Activated naive CD8-positive, alpha-beta T cell treated with anti-CD3 and anti-CD28 coated beads for 36 hours (primary cell): Measurements from ENCODE around the gene TRA2A. TPM values are rescaled to one million over a fixed set of nuclear protein-coding genes. Genes with fewer than 3 reads are reported as not detected.
A peak's percentile ranks its signal among the peaks of the same experiment; 100 is the strongest.

Experiments
- DNase-seq: peaks from one replicate; pipeline ENCODE4 v3.0.0; 2021
- H3K27ac Mint-ChIP-seq: one replicate; pipeline ENCODE4 v1.8.0; 2022; ENCODE audit warnings: mild to moderate bottlenecking, moderate library complexity, mixed read lengths
- H3K27me3 Mint-ChIP-seq: one replicate; pipeline ENCODE4 v1.8.0; 2022; ENCODE audit warnings: mild to moderate bottlenecking, mixed read lengths
- H3K36me3 Mint-ChIP-seq: one replicate; pipeline ENCODE4 v1.8.0; 2021; ENCODE audit warnings: mild to moderate bottlenecking, mixed read lengths
- H3K4me1 Mint-ChIP-seq: one replicate; pipeline ENCODE4 v1.8.0; 2021; ENCODE audit warnings: mixed read lengths
- H3K4me3 Mint-ChIP-seq: one replicate; pipeline ENCODE4 v1.8.0; 2022; ENCODE audit warnings: mild to moderate bottlenecking, moderate library complexity, mixed read lengths
- H3K9me3 Mint-ChIP-seq: one replicate; pipeline ENCODE4 v1.8.0; 2022; ENCODE audit warnings: mixed read lengths
- total RNA-seq, 2 experiments: library from RNA; stranded (reverse); gene quantifications; one replicate each; pipeline ENCODE4 v1.2.3, GENCODE V29; 2021

The TRA2A gene
- total RNA-seq = 100 to 1,000 TPM; 102 to 104 TPM

DNA sequence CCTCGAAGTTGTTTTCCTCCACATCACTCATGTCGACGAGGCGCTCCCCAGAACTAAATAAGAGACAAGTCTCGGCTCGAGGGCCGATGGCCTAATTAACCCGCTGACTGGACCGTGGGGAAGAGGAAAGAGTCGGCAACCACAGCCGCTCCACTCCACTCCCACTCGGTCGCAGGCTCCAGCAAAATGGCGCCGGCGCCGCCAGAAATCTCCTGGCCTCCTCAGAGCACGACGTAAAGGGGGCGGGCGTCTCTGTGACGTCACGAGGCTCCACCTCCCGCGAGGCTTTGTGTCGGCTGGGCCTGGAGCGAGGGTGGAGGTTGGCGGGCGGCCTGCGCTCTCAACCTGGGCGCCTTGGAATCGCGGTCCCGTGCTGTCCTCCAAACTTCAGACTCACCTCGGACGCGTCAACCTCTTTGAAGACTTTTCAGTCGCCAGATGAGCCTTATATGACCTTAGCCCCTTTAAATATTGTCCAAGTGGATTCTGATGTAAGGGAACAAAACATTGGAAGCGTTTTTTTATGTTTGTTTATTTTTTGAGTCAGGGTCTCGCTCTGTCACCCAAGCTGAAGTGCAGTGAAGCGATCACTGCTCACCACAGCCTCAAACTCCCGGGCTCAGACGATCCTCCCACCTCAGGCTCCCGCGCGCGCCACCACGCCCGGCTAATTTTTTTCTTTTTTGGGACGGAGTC lies at the start of gene TRA2A:
TSS of gene TRA2A (minus strand) at position 188 of the 696 bp plus-strand sequence. CDS start at position 31, 157 bp downstream.
- H3K27me3 Mint-ChIP-seq = no peaks in the 10 kb centered on the region

DNA sequence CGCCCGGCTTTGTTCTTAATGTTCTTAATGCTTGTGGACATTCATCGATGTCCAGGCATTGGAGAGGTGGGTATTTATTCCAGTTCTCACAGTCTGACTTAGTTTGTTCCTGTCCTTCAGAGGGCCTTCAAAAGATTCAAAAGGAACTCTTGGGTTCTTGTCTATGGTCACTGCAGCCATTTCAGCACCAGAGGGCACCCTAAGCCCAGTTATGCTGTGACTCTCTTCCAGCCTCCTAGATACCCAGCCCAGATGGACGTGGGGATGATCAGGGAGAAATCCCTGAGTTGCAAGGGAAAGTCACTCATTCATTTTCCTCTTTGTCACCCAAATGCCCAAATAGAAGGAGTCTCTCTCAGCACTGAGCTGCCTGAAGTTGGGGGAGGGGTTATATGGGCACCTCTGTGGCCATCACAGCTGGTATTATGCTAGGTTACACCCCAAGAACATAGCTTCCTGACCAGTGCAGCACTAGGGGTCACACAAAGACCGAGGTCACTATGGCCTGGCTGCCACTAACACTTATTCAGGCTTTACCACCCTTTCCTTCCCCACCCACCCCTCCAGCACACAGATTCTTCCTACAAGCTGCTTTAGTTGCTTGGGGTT lies 38.9 kb upstream of the TRA2A start:
- H3K36me3 Mint-ChIP-seq = no peaks in the 10 kb centered on the region
- peaks cover 1% of the 10 kb centered on the region for H3K4me1 Mint-ChIP-seq
- H3K27ac Mint-ChIP-seq = no peak overlapping the region
- no peaks in the 10 kb centered on the region for H3K9me3 Mint-ChIP-seq
- DNase-seq = peak; percentile 57
- peaks cover 13% of the 10 kb centered on the region for H3K27me3 Mint-ChIP-seq
- H3K4me3 Mint-ChIP-seq = no peak overlapping the region

More for the DNA sequence above, at the start of gene TRA2A:
- peaks cover 36% of the 10 kb centered on the region for H3K4me1 Mint-ChIP-seq
- no peaks in the 10 kb centered on the region for H3K9me3 Mint-ChIP-seq
- peak within 1 kb of the TSS; percentile 100 for H3K27ac Mint-ChIP-seq
- peaks cover 20% of the 10 kb centered on the region for H3K36me3 Mint-ChIP-seq
- peak within 1 kb of the TSS; percentile 98 for H3K4me3 Mint-ChIP-seq
- DNase-seq = peak; percentile 97

DNA sequence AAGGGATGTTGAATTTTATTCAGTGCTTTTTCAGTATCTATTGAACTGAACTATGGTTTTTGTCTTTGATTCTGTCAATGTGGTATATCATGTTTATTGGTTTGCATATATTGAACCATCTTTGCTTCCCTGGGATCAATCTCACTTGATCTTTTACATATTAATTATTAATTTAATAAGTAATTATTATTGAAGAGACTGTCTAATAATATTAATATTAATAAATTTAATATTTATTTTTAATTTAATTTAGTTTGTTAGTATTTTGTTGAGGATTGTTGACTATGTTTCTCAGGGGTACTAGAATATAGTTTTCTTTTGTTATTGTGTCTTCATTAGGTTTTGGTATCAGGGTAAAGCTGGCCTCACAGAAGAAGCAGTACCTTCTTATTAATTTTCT lies 26.5 kb upstream of the TRA2A start:
- Mint-ChIP-seq H3K27ac (no peak overlapping the region), H3K4me3 (no peak overlapping the region), H3K9me3 (no peaks in the 10 kb centered on the region), H3K4me1 (no peaks in the 10 kb centered on the region), H3K27me3 (peaks cover 11% of the 10 kb centered on the region), H3K36me3 (no peaks in the 10 kb centered on the region)
- no peak for DNase-seq

DNA sequence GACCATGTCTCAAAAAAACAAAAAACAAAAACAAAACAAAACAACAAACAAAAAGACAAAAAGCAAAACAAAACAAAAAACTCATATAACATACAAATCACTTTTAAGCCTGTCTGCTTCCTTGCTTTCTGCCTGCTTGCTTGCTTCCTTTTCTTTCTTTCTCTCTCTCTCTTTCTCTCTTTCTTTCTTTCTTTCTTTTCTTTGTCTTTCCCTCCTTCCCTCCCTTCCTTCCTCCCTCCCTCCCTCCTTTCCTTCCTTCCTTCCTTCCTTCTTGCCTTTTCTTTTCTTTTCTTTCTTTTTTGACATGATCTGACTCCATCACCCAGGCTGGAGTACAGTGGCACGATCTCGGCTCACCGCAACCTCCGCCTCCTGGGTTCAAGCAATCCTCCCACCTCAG lies 15.9 kb upstream of the TRA2A start:
- Mint-ChIP-seq H3K9me3 (no peaks in the 10 kb centered on the region), H3K4me1 (peaks cover 8% of the 10 kb centered on the region), H3K27me3 (no peaks in the 10 kb centered on the region), H3K4me3 (no peak overlapping the region), H3K27ac (no peak overlapping the region), H3K36me3 (no peaks in the 10 kb centered on the region)
- DNase-seq = no peak

DNA sequence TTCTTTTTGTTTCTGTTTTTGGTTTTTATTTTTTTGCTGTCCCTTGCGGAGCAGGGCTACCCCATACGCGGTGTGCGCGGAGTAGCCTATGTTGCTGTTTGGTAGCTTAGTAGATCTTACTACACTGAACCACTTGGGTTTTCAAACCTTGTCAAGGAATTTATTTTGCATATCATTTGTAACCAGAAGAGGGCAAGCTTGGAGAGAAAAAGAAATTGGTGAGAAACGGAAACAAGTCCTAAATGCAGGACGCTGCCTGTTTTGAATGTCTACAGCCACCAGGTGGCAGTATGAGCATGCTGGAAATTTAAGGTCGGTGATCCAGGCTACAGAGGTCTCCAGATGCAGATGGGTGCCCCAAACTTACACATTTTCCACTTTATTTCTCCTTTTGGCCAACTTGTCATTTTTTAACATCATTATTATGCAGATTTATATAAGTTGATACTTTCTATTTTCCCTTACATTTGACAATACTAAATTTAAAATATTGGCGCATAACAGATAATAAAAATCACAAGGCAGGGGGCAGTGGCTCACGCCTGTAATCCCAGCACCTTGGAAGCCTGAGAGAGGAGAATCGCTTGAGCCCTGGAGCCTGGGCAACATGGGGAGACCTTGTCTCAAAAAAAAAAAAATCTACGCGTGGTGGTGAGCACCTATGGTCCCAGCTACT lies 15.3 kb upstream of the TRA2A start:
- H3K36me3 Mint-ChIP-seq = no peaks in the 10 kb centered on the region
- DNase-seq = peak; percentile 67
- no peaks in the 10 kb centered on the region for H3K27me3 Mint-ChIP-seq
- no peak overlapping the region for H3K27ac Mint-ChIP-seq
- H3K4me1 Mint-ChIP-seq = peaks cover 8% of the 10 kb centered on the region
- no peak overlapping the region for H3K4me3 Mint-ChIP-seq
- no peaks in the 10 kb centered on the region for H3K9me3 Mint-ChIP-seq

DNA sequence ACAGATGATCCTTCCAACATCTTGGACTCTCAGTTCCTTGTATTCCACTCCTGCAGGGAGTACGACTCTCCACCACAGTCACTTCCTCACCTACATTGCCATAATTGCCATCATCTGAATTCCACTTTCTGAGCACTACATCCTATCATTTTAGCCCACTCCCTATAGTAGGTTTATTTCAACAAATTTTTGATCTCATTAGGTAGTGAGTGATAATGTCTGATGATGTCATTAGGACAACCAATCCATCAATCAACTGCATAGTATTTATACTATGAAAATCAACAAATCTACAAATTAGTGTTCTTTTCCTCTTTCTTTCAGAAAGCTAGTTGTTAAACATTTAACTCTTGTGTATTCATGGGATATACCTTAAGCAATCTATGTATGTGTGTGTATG lies 13.7 kb upstream of the TRA2A start:
- Mint-ChIP-seq H3K4me1 (peaks cover 8% of the 10 kb centered on the region), H3K36me3 (no peaks in the 10 kb centered on the region), H3K4me3 (no peak overlapping the region), H3K9me3 (no peaks in the 10 kb centered on the region), H3K27ac (no peak overlapping the region), H3K27me3 (no peaks in the 10 kb centered on the region)
- DNase-seq = no peak

DNA sequence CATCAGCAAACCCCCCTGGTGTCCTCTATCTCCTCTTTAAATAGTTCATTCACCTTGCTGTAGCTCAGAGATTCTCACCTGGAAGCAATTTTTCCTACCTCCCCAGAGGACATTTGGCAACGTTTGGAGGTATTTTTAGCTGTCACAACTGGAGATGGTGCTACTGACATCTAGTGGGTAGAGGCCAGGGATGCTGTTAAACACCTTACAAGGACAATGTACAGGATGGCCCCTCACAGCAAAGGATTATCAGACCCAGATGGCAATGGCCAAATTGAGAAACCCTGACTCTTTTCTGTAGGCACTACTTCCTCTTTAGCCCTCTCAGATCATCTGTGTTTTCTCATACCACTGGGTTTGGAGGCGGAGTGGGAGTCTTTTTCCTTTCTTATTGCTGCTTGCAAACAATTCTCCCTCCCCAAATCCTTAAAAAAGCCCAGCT lies 13.2 kb upstream of the TRA2A start:
- DNase-seq = no peak
- Mint-ChIP-seq H3K36me3 (no peaks in the 10 kb centered on the region), H3K4me3 (no peak overlapping the region), H3K27me3 (no peaks in the 10 kb centered on the region), H3K9me3 (no peaks in the 10 kb centered on the region), H3K4me1 (peaks cover 11% of the 10 kb centered on the region), H3K27ac (no peak overlapping the region)

DNA sequence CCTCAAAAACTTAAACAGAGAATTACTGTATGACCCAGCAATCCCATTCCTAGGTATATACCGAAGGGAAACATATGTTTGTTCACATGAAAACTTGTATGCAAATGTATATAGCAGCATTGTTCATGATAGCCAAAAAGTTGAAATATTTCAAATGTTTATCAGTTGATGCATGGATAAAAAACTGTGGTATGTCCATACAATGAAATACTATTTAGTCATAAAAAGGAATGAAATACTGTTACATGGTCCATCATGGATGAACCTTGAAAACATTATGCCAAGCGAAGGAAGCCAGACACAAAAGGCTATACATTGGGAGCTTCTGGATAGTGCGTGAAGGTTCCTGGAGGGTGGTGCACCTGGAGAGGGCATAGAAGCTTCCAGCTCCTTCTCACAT lies 11.0 kb upstream of the TRA2A start:
- Mint-ChIP-seq H3K36me3 (no peaks in the 10 kb centered on the region), H3K4me3 (no peak overlapping the region), H3K9me3 (no peaks in the 10 kb centered on the region), H3K4me1 (peaks cover 21% of the 10 kb centered on the region), H3K27me3 (no peaks in the 10 kb centered on the region), H3K27ac (no peak overlapping the region)
- no peak for DNase-seq

DNA sequence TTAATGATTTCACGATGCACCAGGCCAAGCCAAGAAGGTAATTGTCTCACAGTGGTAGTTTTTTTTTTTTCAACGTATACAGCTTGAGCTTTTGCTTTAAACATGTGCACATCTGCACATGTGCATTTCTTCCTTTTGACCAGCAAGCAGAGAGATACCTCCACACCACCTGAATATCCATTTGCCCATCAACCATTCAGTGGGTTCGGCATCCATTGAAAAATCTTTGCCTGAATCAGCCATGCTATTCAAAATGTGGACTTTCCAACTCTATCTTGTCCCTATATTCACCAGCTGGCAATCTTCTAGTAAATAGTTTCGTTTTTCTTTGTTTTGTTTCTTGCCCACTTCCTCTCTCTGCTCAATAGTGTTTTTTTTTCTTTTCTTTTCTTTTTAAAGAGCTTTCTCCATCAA lies 7.7 kb upstream of the TRA2A start:
- Mint-ChIP-seq H3K27ac (peak overlapping the region; percentile 83), H3K4me3 (peak overlapping the region; percentile 61), H3K4me1 (peaks cover 15% of the 10 kb centered on the region), H3K9me3 (no peaks in the 10 kb centered on the region), H3K27me3 (no peaks in the 10 kb centered on the region), H3K36me3 (no peaks in the 10 kb centered on the region)
- DNase-seq = no peak

DNA sequence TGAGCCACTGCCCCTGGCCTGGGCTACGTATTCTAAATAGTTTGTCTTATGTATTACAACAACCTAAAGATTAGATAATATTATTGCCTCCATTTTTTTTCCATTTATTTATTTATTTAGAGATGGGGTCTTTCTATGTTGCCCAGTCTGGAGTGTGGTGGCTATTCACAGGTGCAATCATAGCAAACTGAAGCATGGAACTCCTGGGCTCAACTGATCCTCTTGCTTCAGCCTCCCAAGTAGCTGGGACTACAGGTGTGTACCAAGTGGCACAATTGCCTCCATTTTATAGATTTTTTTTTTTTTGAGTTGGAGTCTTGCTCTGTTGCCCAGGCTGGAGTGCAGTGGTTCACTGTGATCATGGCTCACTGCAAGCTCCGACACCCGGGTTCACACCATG lies 6.5 kb upstream of the TRA2A start:
- Mint-ChIP-seq H3K4me1 (peaks cover 14% of the 10 kb centered on the region), H3K36me3 (no peaks in the 10 kb centered on the region), H3K9me3 (no peaks in the 10 kb centered on the region), H3K27ac (no peak overlapping the region), H3K27me3 (no peaks in the 10 kb centered on the region), H3K4me3 (no peak overlapping the region)
- DNase-seq = no peak

DNA sequence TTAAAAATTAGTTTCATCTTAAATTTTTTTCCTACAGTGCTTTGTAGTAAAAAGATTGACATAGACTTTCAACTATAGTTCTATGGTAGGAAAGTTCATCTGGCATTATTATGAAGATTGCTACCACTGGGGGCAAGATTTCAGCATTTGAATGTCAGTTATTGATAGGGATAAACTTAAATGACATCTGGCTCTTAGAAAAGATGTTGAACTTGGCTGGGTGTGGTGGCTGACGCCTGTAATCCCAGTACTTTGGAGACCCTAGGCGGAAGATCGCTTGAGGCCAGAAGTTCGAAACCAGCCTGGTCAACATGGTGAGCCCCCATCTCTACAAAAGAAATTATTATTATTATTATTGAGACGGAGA lies 1.4 kb upstream of the TRA2A start:
- no peak for DNase-seq
- Mint-ChIP-seq H3K4me3 (peak overlapping the region; percentile 58), H3K9me3 (no peaks in the 10 kb centered on the region), H3K36me3 (peaks cover 20% of the 10 kb centered on the region), H3K4me1 (peaks cover 27% of the 10 kb centered on the region), H3K27ac (peak overlapping the region; percentile 100), H3K27me3 (no peaks in the 10 kb centered on the region)

DNA sequence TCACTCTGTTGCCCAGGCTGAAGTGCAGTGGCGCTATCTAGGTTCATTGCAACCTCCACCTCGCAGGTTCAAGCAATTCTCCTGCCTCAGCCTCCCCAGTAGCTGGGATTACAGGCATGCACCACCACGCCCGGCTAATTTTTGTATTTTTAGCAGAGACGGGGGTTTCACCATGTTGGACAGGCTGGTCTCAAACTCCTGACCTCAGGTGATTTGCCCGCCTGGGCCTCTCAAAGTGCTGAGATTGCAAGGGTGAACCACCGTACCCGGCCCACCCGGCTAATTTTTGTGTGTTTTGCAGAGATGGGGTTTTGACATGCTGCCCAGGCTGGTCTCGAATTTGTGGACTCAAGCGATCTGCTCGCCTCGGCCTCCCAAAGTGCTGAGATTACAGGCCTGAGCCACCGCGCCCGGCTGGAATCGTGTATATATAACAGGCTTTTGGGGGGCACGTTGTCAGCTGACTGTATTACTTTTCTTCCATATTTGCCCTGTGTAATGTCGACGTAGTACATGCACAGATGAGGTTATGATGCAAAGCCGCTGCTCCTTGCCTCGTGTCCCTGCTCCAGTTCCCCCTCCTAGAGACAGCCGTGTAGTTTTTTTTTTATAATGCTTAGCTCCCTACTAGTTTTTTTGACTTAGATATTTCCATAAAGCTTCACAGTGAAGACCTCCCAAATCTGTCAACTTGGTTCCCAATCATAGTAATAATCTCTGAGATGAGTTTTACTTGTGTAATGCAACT lies 883 bp upstream of the TRA2A start:
- H3K4me1 Mint-ChIP-seq = peaks cover 30% of the 10 kb centered on the region
- peak overlapping the region; percentile 100 for H3K27ac Mint-ChIP-seq
- no peaks in the 10 kb centered on the region for H3K27me3 Mint-ChIP-seq
- H3K4me3 Mint-ChIP-seq = peak overlapping the region; percentile 98
- peaks cover 20% of the 10 kb centered on the region for H3K36me3 Mint-ChIP-seq
- DNase-seq = no peak
- no peaks in the 10 kb centered on the region for H3K9me3 Mint-ChIP-seq

DNA sequence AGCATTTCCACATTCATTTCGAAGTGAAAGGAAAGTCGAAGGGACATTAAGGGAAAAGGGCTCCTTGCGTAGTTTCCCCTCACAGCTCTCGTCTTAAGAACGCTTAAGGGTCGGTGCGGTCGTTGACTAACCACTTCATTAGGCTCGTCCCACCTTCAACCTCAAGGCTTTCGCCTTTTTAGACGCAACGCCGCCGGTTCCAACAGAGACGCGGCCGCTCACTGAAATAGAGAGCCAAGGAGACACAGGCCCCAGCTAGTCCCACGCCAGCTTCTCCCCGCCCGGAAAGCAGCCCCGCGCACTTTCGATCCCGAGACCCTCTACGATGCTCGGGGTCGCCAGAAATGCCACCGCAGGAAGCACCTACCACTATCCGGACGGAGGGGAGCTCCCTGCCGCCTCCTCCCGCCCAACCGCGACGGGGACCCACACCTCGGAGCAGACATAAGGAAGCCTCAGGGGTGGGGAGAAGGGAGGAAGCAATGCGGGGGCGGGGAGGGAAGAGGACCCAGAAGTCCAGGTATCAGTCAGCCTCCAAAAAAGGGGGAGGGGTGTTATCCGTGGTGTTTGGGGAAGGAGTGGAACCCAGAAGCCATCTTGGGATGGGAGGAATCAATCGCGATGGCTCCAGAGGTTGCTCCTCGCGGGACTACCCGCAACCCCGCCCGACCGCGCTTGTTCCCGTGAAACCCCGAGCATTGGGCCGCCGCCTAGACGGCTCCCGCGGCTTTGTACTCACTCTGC lies 559 bp downstream of the TRA2A start:
- Mint-ChIP-seq H3K9me3 (no peaks in the 10 kb centered on the region), H3K4me1 (peaks cover 42% of the 10 kb centered on the region), H3K36me3 (peaks cover 20% of the 10 kb centered on the region), H3K4me3 (peak overlapping the region; percentile 98), H3K27ac (peak overlapping the region; percentile 100), H3K27me3 (no peaks in the 10 kb centered on the region)
- DNase-seq = peak; percentile 67

DNA sequence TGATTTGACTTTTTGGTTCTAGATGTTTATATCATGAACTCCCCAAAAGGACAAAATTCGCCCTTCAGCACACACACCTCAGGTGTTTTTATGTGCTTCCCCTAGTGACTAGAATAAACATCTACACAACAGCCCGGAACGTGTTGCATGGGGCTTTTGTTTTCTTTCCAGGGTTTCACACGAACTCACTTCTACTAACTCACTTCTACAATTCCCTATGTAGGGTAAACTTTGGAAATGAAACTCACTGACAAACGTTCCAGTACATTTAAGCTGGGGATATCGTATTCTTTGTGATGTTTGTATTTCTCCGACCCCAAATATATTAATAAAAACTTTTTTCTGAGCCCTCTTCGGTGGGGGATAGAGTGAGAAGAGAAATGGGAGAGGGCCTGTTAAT lies 1.4 kb downstream of the TRA2A start:
- no peaks in the 10 kb centered on the region for H3K27me3 Mint-ChIP-seq
- H3K27ac Mint-ChIP-seq = peak overlapping the region; percentile 100
- peaks cover 47% of the 10 kb centered on the region for H3K4me1 Mint-ChIP-seq
- DNase-seq = no peak
- peak overlapping the region; percentile 98 for H3K4me3 Mint-ChIP-seq
- peaks cover 24% of the 10 kb centered on the region for H3K36me3 Mint-ChIP-seq
- no peaks in the 10 kb centered on the region for H3K9me3 Mint-ChIP-seq
